Natural killer cell (primary cell): ENCODE results near the gene LEAP2. TPM values are rescaled to one million over a fixed set of nuclear protein-coding genes. Genes with fewer than 3 reads are reported as not detected.

Source experiments
- ATAC-seq, 3 donors: fragments of 150-1000 bp in 2 of 3; fragments of 200-7000 bp in 1 of 3; cut with Tn5 transposase; 1 replicate in 1 of 3; 2 replicates in 2 of 3; pipeline ENCODE4 v1.10.0; 2021; ENCODE audit warnings: mild to moderate bottlenecking in 2 of 3, moderate library complexity in 2 of 3
- DNase-seq, 2 donors: peaks; one replicate each; pipeline versions ENCODE4 v3.0.0 to v3.0.0-alpha.2; 2013 to 2021; ENCODE audit warnings: mixed read lengths in 1 of 2
- H3K27ac ChIP-seq: one replicate; pipeline ENCODE4 v1.5.1; 2013; ENCODE audit warnings: mild to moderate bottlenecking, low read length
- H3K27me3 ChIP-seq: one replicate; pipeline ENCODE4 v1.6.1; 2013; ENCODE audit warnings: low read length; ENCODE audit not compliant: control insufficient read depth, insufficient read depth
- H3K36me3 ChIP-seq: one replicate; pipeline ENCODE4 v1.6.1; 2013; ENCODE audit warnings: low read length; ENCODE audit not compliant: control insufficient read depth, insufficient read depth
- H3K4me1 ChIP-seq: one replicate; pipeline ENCODE4 v1.6.1; 2013; ENCODE audit warnings: low read length; ENCODE audit not compliant: control insufficient read depth, insufficient read depth
- H3K4me3 ChIP-seq: one replicate; pipeline ENCODE4 v1.5.1; 2013; ENCODE audit warnings: low read length
- H3K9me3 ChIP-seq: one replicate; pipeline ENCODE4 v1.6.1; 2013; ENCODE audit warnings: low read length; ENCODE audit not compliant: control insufficient read depth, insufficient read depth
- H3K27ac Mint-ChIP-seq, 2 donors: one replicate each; pipeline ENCODE4 v1.8.0; 2022; ENCODE audit warnings: mild to moderate bottlenecking in 2 of 2, mixed read lengths in 2 of 2, moderate library complexity in 1 of 2
- H3K27me3 Mint-ChIP-seq, 2 donors: one replicate each; pipeline ENCODE4 v1.8.0; 2022; ENCODE audit warnings: low read depth in 2 of 2, mixed read lengths in 2 of 2
- H3K36me3 Mint-ChIP-seq: one replicate; pipeline ENCODE4 v1.8.0; 2022; ENCODE audit warnings: mixed read lengths
- H3K4me1 Mint-ChIP-seq, 2 donors: one replicate each; pipeline ENCODE4 v1.8.0; 2022; ENCODE audit warnings: mixed read lengths in 2 of 2
- H3K4me3 Mint-ChIP-seq: one replicate; pipeline ENCODE4 v1.8.0; 2022; ENCODE audit warnings: mild to moderate bottlenecking, moderate library complexity, mixed read lengths
- H3K9me3 Mint-ChIP-seq, 2 donors: one replicate each; pipeline ENCODE4 v1.8.0; 2022; ENCODE audit warnings: mixed read lengths in 2 of 2
- CTCF ChIP-seq: fragments of 200-600 bp; IDR thresholded peaks from one replicate; pipeline ENCODE4 v1.8.0; 2022; ENCODE audit warnings: antibody characterized with exemption
- WGBS: methylation state at CpG from one replicate; pipeline ENCODE4 v1.1.7; 2013; ENCODE audit warnings: missing lambda C conversion rate; ENCODE audit not compliant: insufficient coverage; 5-methylcytosine and 5-hydroxymethylcytosine counted together
- intact Hi-C: fragments of 100-400 bp; cut with micrococcal nuclease; formaldehyde crosslinking; loops from one replicate; pipeline ENCODE4 v1.14.2; 2022
- total RNA-seq, 4 donors: library from RNA; stranded (reverse); fragments of 120-200 nt in 1 of 4; gene quantifications; one replicate each; pipeline versions ENCODE4 v1.2.3 to v1.2.4, GENCODE V29; 2013 to 2022

Gene LEAP2
- 1 to 10 TPM in 2 of 3 donors, under 1 TPM in 1; 0.70 to 1.3 (median 1.2) TPM for total RNA-seq
- total RNA-seq (2013), result 2.3 TPM

- Histone ChIP-seq H3K4me1 (no peaks in the 10 kb centered on the region), H3K27ac (no peak within 1 kb of the TSS), H3K36me3 (peaks cover 28% of the 10 kb centered on the region), H3K4me3 (no peak within 1 kb of the TSS), H3K27me3 (no peaks in the 10 kb centered on the region), H3K9me3 (no peaks in the 10 kb centered on the region)
- intact Hi-C loops, result no loop called here
- DNase-seq (no peak), ATAC-seq (no peak)
- Mint-ChIP-seq H3K4me3 (no peak within 1 kb of the TSS), H3K27ac (peak within 1 kb of the TSS; percentile 21 to 32), H3K27me3 (no peaks in the 10 kb centered on the region), H3K9me3 (no peaks in the 10 kb centered on the region), H3K36me3 (no peaks in the 10 kb centered on the region), H3K4me1 (no peaks in the 10 kb centered on the region)
- 97% methylated on average over 5 of the region's 6 CpGs for WGBS
- TF ChIP-seq CTCF, result no peak
These were observed at the start of gene LEAP2 for GRCh38 chr5:132873119-132873929. LEAP2 (plus strand) TSS chr5:132873668; CDS start chr5:132873695, 27 bp downstream.

- DNase-seq, result no peak
- Histone ChIP-seq H3K9me3 (no peaks in the 10 kb centered on the region), H3K27me3 (peaks cover 49% of the 10 kb centered on the region), H3K36me3 (no peaks in the 10 kb centered on the region), H3K4me1 (peaks cover 19% of the 10 kb centered on the region), H3K27ac (no peak overlapping the region), H3K4me3 (no peak overlapping the region)
- H3K9me3 Mint-ChIP-seq, result no peaks in the 10 kb centered on the region
- no peak overlapping the region for H3K27ac Mint-ChIP-seq
- peaks cover 7 to 12% of the 10 kb centered on the region in 2 donors for H3K4me1 Mint-ChIP-seq
- H3K27me3 Mint-ChIP-seq, result peaks cover 33 to 61% of the 10 kb centered on the region in 2 donors
- intact Hi-C loops, result loop anchor here (5.0 kb wide), 2 partner anchors 297 to 322 kb away; no protein-coding TSS in a partner anchor
- TF ChIP-seq CTCF, result no peak
- ATAC-seq, result no peak
- WGBS, result 96% methylated on average over 2 of the region's 3 CpGs
- no peak overlapping the region for H3K4me3 Mint-ChIP-seq
- H3K36me3 Mint-ChIP-seq, result no peaks in the 10 kb centered on the region
These were observed 49.0 kb upstream of the LEAP2 start for GRCh38 chr5:132824426-132824825.

GRCh38 chr5:132825033-132825833, 48.2 kb upstream of the LEAP2 start:
- peak overlapping the region; percentile 25 for H3K4me3 Mint-ChIP-seq
- intact Hi-C loops, result no loop called here
- 23% methylated on average over 71 of the region's 71 CpGs for WGBS
- H3K4me1 ChIP-seq, result peaks cover 16% of the 10 kb centered on the region
- H3K27me3 ChIP-seq, result peaks cover 44% of the 10 kb centered on the region
- TF ChIP-seq CTCF, result no peak
- DNase-seq, result peak in 1 of 2 donors; percentile 27
- H3K36me3 Mint-ChIP-seq, result no peaks in the 10 kb centered on the region
- H3K27ac ChIP-seq, result no peak overlapping the region
- H3K4me1 Mint-ChIP-seq, result peaks cover 8 to 13% of the 10 kb centered on the region in 2 donors
- H3K9me3 ChIP-seq, result no peaks in the 10 kb centered on the region
- peaks cover 32 to 60% of the 10 kb centered on the region in 2 donors for H3K27me3 Mint-ChIP-seq
- no peak overlapping the region for H3K27ac Mint-ChIP-seq
- no peaks in the 10 kb centered on the region for H3K9me3 Mint-ChIP-seq
- no peaks in the 10 kb centered on the region for H3K36me3 ChIP-seq
- no peak overlapping the region for H3K4me3 ChIP-seq
- no peak for ATAC-seq
